Stimulated activated CD4-positive, alpha-beta T cell treated with anti-CD3 and anti-CD28 coated beads, Interleukin-4, amount 100 ng/mL, for 1 hour (primary cell): ENCODE results near the gene PITPNB.

Experiments used
- DNase-seq: peaks from one replicate; pipeline ENCODE4 v3.0.0-alpha.2; 2020

PITPNB gene

DNA sequence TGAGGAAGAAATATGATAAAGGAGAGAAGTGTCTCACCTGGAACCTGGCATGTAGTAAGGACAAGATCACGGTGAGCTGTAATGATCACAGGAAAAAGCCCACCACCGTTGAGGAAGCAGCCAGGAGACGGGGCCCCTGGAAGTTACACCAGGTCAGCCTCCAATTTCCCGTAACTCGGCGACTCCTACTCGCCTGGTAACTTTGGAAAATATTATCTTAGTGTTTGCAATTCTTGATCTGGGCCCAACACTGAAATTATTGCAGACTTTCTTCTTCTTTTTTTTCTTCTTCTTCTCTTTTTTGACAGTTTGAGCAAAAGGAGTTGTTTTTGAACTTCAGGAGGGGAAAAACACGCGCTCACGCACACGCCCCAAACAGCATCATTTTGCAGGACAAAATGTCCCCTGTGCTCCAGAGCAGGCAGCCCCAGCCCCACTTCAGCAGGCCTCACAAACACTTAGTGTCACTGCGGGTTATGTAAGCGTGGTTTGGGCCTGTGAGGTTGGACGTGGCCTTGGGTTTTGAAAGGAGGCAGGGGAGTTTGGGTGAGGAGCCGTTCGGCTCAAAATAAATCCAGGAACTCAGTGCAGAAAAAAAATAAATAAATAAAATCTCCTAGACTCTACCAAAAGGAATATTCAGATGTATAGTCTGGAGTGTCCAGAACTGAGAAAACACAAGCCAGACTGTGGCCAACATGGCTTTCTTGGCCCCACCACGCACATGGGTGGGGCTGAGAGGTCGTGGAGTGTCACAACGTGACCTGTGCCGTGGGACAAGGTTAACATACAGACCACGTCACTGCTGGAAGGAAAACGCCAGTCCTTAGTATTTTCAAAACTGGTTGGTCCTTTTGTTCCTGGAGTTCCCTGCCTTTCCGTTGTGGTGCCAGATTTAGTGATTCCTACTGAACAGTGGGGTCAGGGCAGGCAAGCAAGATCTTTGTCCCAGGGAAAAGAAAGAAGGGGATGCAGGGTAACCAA is 91.2 kb downstream of the PITPNB start:
- no peak for DNase-seq

- DNase-seq, result peak; percentile 11
Observed at GRCh38 chr22:27825174-27825573, 93.9 kb downstream of the PITPNB start.

DNA sequence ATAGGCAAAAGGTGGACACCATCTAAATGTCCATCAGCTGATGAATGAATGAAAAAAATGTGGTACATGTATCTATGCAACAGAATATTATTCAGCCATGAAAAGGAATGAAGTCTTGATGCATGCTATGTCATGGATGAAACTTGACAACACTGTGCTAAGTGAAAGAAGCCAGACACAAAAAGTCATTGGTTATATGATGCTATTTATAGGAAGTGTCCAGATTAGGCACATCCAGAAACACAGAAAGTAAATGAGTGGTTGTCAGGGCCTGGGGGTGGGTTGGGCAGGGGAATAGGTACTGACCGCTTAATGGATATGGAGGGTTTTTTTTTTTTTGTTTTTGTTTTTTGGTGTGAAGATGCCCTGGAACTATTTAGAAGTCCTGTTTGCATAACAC is 95.8 kb downstream of the PITPNB start:
- DNase-seq, result no peak

DNA sequence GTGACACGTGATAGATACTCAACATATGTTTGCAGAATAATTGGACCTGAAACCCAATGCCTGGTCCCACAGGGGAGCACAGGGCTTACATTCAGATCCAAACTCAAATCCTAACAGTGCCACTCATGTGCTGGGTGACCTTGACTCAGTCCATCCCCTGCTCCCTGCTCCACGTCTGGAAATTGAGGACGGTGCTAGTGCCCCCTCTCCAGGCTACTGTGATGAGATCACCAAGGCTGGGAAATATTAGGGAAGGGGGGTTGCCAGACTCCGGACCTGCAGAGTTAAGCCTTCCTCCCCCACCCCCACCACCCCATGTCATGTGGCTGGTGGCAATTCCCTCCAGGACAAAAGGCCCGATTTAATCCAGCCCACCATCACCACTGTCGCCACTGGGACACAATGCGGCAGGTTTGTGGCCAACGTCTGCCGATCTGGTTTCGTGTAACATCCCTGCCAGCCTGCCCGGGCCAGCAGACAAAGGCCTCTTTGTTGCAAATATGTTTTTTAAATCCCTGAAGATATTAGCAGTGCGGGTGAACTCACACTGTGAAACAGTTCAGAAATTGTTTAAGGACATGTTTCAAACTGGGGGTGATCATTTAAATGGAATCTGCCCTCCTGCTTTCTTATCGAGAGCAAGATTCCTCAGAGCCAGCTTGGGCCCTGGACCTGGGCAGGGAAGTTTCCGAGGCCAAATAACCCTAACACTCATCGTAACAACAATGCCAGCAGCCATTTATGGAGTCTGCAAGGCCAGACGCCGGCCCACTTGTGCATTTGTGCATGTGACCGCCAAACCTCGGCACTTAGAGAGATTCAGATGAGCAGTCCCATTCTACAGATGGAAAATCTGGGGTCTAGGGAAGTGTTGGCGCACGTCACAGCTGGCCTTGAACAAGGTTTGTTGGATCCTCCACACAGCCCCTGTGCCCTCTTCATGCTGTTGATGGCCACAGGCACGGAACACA is 97.9 kb downstream of the PITPNB start:
- no peak for DNase-seq

GRCh38 chr22:27816552-27816951 is 102.5 kb downstream of the PITPNB start:
- no peak for DNase-seq

DNA sequence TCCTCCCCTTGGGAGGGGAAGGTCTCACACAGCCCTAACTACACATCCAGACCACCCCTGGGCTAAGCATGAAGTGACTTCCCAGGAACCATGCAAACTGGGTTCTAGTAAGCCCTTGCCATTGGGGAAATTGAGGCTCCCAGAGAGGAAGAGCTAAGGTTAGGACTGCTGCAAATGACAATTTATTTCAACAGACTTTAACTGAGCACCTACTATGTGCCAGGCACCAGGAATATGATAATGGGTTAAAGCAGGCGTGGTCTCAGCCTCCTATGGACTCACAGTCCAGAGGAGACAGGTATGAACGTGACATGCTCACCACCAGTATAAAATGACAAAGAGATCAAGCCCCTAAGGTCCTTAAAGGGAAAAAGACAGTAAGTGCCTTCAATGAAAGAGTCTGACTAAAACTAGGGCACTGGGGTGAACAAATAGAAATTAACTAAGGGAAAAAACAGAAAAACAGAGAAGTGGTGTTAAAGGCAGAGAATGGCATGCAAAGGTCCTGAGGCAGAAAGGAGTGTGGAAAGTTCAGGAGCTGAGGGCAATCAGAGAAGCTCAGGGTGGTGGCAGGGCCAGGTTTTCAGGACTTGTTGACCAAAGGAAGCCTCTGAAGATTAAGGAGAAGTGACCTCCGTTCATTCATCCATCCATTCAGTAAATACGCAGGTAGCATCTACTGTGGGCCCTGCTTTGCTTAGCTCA is 103.1 kb downstream of the PITPNB start:
- no peak for DNase-seq

DNA sequence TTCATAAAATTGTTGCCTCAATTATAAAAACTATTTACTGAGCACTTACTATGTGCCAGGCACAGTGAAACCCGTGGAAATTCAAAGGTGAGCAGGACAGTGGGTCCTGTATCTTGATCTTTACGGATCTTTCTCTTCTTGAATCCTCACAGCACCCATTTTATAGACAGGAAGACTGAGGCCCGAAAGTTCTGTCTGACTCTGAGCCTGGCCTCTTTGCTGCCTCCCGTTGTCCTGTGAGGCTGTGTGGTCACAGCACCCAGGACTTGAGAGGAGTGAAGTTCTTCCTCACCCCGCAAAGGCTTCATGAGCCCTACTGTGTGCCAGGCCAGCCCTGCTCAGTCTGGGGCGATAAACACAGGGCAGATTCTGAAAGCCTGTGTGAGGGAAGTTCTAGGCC is 104.1 kb downstream of the PITPNB start:
- DNase-seq, result no peak

DNA sequence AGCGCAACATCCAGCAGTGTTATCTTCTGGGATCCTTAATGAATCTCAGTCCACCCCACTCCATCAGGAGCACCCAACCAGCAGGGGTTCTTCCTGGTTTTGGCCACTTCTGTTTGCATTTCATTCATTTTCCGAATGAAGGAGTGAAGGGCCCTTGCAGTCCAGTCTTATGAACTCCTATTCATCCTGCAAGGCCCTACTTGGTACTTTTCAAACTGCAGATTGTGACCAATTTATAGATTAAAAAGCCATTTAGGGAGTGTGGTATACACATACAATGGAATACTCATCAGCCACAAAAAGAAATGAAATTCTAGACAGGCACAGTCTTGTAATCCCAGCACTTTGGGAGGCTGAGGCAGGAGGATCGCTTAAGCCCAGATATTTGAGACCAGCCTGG is 107.3 kb downstream of the PITPNB start:
- no peak for DNase-seq

- no peak for DNase-seq
Observed at GRCh38 chr22:27810609-27811151, 108.4 kb downstream of the PITPNB start.

DNA sequence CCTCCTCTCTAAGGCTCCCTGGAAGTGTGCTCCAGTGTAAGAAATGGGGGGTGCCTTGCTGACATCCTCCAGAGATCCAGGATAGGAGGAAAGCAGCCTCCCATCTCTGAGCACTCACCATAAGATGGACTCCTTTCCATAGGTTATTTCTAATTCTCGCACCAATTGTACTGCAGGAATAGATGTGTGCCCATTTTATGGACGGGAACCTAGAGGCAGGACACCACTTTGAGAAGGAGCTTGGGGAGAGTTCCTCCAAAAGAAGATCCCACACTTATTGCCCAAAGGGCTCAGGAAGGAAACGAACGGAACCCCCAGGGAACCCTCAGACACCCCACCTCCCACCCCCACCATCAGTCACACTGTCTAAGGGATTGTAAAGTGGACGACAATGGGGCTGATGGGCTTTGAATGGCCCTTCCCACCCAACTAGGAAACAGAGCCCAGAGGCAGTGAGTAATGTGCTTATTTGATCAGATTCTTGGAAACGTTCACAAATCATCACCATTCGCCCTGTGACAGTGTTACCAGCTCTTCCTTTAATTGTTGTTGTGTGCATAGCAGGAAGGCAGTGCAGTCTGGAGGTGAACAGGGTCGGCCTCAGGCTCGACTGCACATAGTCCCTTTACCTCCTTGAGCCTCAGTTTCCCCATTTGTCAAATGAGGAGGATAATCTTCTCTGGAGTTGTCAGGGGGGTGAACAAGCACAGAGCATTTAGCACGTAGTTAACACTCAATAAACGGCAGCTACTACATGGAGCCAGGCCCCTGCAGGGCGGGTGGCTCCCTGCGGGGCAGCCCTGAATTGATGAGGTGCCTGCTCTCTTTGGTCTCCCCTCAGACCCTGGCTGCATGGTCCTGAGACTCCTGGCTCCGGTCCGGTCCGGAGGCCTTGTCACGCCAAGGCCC is 109.1 kb downstream of the PITPNB start:
- no peak for DNase-seq

DNA sequence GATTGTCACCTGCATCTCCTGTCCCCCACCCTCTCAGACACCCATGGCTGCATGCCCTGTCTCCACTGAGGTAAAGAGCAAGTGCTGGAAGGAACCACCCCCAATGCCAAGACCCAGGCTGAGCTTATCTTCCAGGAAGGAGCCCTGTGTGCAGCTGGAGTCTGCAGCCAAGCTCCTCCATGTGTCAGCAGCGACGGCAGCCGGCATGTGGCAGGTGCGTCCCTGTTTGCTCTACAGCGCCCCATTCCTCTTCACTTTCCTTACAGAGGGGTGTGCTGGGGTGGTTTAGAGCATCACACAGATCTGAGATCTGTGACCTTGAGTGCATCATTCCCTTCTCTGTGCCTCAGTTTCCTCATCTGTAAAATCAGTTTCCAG is 109.8 kb downstream of the PITPNB start:
- DNase-seq, result no peak

DNA sequence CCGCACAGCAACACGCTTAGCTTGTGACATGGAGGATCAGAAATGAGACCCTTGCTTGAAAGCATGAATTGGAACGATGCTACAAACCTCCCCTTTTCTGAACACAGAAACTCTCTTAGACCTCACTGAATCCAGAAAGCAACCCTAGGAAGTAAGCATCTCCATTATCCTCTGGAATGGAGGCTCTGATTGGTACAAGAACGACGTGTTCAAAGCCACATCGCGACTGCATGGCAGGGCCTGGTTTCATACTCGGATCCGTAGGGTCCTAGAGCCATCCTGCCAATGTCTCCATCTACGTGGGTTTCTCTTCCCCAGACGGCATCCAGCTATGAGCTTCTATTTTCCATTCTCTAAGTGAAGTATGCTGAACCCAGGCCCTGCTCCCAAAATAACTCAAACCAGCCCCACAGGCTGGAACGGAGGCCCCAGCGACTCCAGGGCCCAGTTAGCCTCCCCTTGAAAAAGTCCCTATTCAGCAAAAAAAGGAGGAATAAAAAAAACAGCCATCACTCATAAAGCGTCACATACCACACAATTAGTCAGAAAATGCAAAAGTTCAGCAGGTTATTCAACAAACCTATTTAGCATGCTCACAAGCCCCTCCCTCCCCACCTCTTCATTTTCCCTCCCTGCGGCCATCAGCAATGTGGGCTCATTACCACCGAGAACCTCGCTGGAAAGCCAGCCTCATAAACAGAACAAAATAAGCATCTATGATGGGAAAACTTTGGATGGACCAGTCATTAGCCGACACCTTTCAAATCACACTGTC is 110.4 kb downstream of the PITPNB start:
- DNase-seq, result no peak

- no peak for DNase-seq
Observed at GRCh38 chr22:27805841-27806240, 113.2 kb downstream of the PITPNB start.

- peak; percentile 50 for DNase-seq
Observed at GRCh38 chr22:27804470-27805297, 114.4 kb downstream of the PITPNB start.

DNA sequence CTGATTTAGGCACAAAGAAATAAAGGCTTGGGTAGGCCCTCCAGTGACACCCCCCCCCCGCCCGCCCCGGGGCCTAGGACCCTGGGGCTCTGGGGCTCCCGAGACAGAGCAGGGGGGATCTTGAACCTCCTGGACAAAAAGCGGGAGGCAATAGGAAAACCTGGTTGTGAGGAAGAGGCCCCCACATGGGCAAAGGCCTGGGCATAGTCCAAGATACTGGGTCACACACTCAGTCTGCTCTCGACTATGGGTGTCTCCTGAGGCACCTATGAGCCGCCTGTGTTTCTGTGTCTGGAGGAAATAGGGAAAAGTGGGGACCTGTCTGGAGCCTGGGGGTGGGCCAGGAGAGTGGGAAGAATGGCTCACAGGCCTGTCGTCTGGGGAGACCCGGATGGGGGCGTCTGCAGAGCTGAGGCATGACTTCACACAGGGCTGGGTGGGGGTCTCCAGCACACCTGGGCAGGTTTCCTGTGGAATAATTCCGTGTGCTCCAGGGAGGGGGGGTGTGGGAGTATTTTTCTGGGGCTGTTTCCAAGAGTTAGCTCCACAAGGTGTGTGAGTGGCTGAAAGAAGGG is 115.1 kb downstream of the PITPNB start:
- no peak for DNase-seq

GRCh38 chr22:27802346-27803073 is 116.5 kb downstream of the PITPNB start:
- DNase-seq, result no peak
